ENCODE measurements around the gene NKG7.
"Not testable (repeated sequence)": the region's sequence is repeated elsewhere in the genome, so short reads cannot be mapped to it uniquely, and the experiment has no call there.

The NKG7 gene

GRCh38 chr19:51418707-51419106, 46.3 kb upstream of the NKG7 start:
- H3K4me2 ChIP-seq (ENCODE audit: low read length), result peak overlapping the region; percentile 77
- H3K79me2 ChIP-seq (ENCODE audit: low read length), result peaks cover 23% of the 10 kb centered on the region
- no peaks in the 10 kb centered on the region for H4K20me1 ChIP-seq (ENCODE audit: insufficient read depth, low read length)
- TF ChIP-seq CTCF (IDR thresholded peaks at IDR 0.05; ENCODE audit: low read depth, low read length) (no peak), EZH2phosphoT487 (IDR thresholded peaks at IDR 0.05; ENCODE audit: low read depth) (no peak)
- peaks cover 23% of the 10 kb centered on the region for H3K36me3 ChIP-seq (replicated peaks; ENCODE audit: low read depth, low read length)
- H3K27me3 ChIP-seq (ENCODE audit: low read depth, low read length), result peaks cover 10% of the 10 kb centered on the region
- peak overlapping the region; percentile 37; the same call in 1 of the 2 replicates for H3K4me3 ChIP-seq (ENCODE audit: low read length)
- H3K9ac ChIP-seq (ENCODE audit: low read length), result peak overlapping the region; percentile 33; the same call in 1 of the 2 replicates
- H3K9me3 ChIP-seq (ENCODE audit: insufficient read depth, low read length), result no peaks in the 10 kb centered on the region
- peak overlapping the region; percentile 92 for H3K27ac ChIP-seq (ENCODE audit: low read length)
- H3K4me1 ChIP-seq (ENCODE audit: low read length), result peaks cover 38% of the 10 kb centered on the region
- no peak overlapping the region; the same call in 1 of the 2 replicates for H2AFZ ChIP-seq (ENCODE audit: low read depth, low read length)

GRCh38 chr19:51417810-51418157, 45.3 kb upstream of the NKG7 start:
- H3K79me2 ChIP-seq (ENCODE audit: low read length), result peaks cover 23% of the 10 kb centered on the region
- no peaks in the 10 kb centered on the region for H3K9me3 ChIP-seq (ENCODE audit: insufficient read depth, low read length)
- H3K27ac ChIP-seq (ENCODE audit: low read length), result peak overlapping the region; percentile 92
- peak overlapping the region; percentile 91 for H3K9ac ChIP-seq (ENCODE audit: low read length)
- H3K27me3 ChIP-seq (ENCODE audit: low read depth, low read length), result peaks cover 8% of the 10 kb centered on the region
- TF ChIP-seq EZH2phosphoT487 (IDR thresholded peaks at IDR 0.05; ENCODE audit: low read depth), result no peak
- TF ChIP-seq CTCF (IDR thresholded peaks at IDR 0.05; ENCODE audit: low read depth, low read length), result no peak
- peak overlapping the region; percentile 77 for H3K4me2 ChIP-seq (ENCODE audit: low read length)
- no peaks in the 10 kb centered on the region for H4K20me1 ChIP-seq (ENCODE audit: insufficient read depth, low read length)
- H2AFZ ChIP-seq (ENCODE audit: low read depth, low read length), result no peak overlapping the region
- peak overlapping the region; percentile 78 for H3K4me3 ChIP-seq (ENCODE audit: low read length)
- H3K36me3 ChIP-seq (replicated peaks; ENCODE audit: low read depth, low read length), result peaks cover 32% of the 10 kb centered on the region
- H3K4me1 ChIP-seq (ENCODE audit: low read length), result peaks cover 38% of the 10 kb centered on the region

- Histone ChIP-seq H3K9ac (ENCODE audit: low read length) (peak within 1 kb of the TSS; percentile 91), H4K20me1 (ENCODE audit: insufficient read depth, low read length) (no peaks in the 10 kb centered on the region), H2AFZ (ENCODE audit: low read depth, low read length) (no peak within 1 kb of the TSS; the same call in 1 of the 2 replicates), H3K27ac (ENCODE audit: low read length) (peak within 1 kb of the TSS; percentile 92), H3K79me2 (ENCODE audit: low read length) (peaks cover 23% of the 10 kb centered on the region), H3K27me3 (ENCODE audit: low read depth, low read length) (peaks cover 8% of the 10 kb centered on the region), H3K9me3 (ENCODE audit: insufficient read depth, low read length) (no peaks in the 10 kb centered on the region), H3K4me2 (ENCODE audit: low read length) (peak within 1 kb of the TSS; percentile 77), H3K36me3 (replicated peaks; ENCODE audit: low read depth, low read length) (peaks cover 32% of the 10 kb centered on the region), H3K4me1 (ENCODE audit: low read length) (peaks cover 38% of the 10 kb centered on the region), H3K4me3 (ENCODE audit: low read length) (peak within 1 kb of the TSS; percentile 78)
- TF ChIP-seq EZH2phosphoT487 (IDR thresholded peaks at IDR 0.05; ENCODE audit: low read depth), result no peak
- no peak for TF ChIP-seq CTCF (IDR thresholded peaks at IDR 0.05; ENCODE audit: low read depth, low read length)
These were observed 44.8 kb upstream of the NKG7 start, which contains the start of gene SIGLEC10 for GRCh38 chr19:51417107-51417809. Gene SIGLEC10, minus strand, starts transcription at chr19:51417642. Its CDS starts 61 bp downstream, at chr19:51417581.

GRCh38 chr19:51416422-51416821, 44.0 kb upstream of the NKG7 start:
- H3K36me3 ChIP-seq (replicated peaks; ENCODE audit: low read depth, low read length), result peaks cover 35% of the 10 kb centered on the region
- peak overlapping the region; percentile 91 for H3K9ac ChIP-seq (ENCODE audit: low read length)
- peaks cover 23% of the 10 kb centered on the region for H3K79me2 ChIP-seq (ENCODE audit: low read length)
- H3K4me2 ChIP-seq (ENCODE audit: low read length), result peak overlapping the region; percentile 77
- peak overlapping the region; percentile 92 for H3K27ac ChIP-seq (ENCODE audit: low read length)
- H3K27me3 ChIP-seq (ENCODE audit: low read depth, low read length); H2AFZ ChIP-seq (ENCODE audit: low read depth, low read length); H4K20me1 ChIP-seq (ENCODE audit: insufficient read depth, low read length); H3K9me3 ChIP-seq (ENCODE audit: insufficient read depth, low read length): not testable (repeated sequence)
- H3K4me3 ChIP-seq (ENCODE audit: low read length), result peak overlapping the region; percentile 78
- H3K4me1 ChIP-seq (ENCODE audit: low read length), result peaks cover 37% of the 10 kb centered on the region
